Endothelial cell of umbilical vein (primary cell): ENCODE data around the gene SYT2.

ENCODE experiments used
- FOS ChIP-seq: IDR thresholded peaks from 2 replicates; pipeline ENCODE4 v1.6.1; 2011; ENCODE audit warnings: mild to moderate bottlenecking, low read length, moderate library complexity, borderline replicate concordance; ENCODE audit not compliant: insufficient read depth
- POLR2A ChIP-seq: IDR thresholded peaks from 2 replicates; pipeline ENCODE4 v1.6.1; 2012; ENCODE audit warnings: low read depth, mild to moderate bottlenecking, control low read depth, low read length
- POLR2AphosphoS5 ChIP-seq: IDR thresholded peaks from 2 replicates; pipeline ENCODE4 v1.6.1; 2012; ENCODE audit warnings: low read depth, mild to moderate bottlenecking, control low read depth, low read length, moderate library complexity; ENCODE audit not compliant: insufficient read depth
- TF ChIP-seq, protein P1 (sequence below), 2 donors: IDR thresholded peaks; 1 replicate in 1 of 2; 2 replicates in 1 of 2; pipeline ENCODE4 v1.5.1; 2011; ENCODE audit warnings: low read length in 2 of 2, mild to moderate bottlenecking in 2 of 2, moderate library complexity in 2 of 2, control low read depth in 1 of 2, inconsistent platforms in 1 of 2, low read depth in 1 of 2; ENCODE audit not compliant: insufficient read depth in 1 of 2; ENCODE audit errors: extremely low read depth in 1 of 2

DNA sequence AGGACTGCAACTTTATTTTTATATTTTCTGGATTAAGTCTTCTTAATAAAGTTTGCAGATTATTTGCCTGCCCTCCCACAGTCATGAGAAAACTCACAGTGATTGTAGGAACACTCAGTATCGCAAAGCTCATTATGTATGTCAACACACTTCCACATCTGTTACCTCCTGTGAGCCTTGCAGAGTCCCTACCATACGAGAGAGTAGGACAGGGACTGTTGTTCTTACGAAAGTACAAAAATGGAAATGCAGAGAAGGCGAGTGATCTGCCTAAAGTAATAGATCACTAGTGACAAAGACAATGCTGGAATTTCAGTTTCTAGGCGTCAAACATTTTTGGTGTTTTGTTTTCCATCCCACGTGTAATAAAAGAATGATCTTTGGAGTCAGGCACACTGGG lies 131.7 kb downstream of the SYT2 start:
- TF ChIP-seq POLR2A = no peak
- TF ChIP-seq, protein P1, sequence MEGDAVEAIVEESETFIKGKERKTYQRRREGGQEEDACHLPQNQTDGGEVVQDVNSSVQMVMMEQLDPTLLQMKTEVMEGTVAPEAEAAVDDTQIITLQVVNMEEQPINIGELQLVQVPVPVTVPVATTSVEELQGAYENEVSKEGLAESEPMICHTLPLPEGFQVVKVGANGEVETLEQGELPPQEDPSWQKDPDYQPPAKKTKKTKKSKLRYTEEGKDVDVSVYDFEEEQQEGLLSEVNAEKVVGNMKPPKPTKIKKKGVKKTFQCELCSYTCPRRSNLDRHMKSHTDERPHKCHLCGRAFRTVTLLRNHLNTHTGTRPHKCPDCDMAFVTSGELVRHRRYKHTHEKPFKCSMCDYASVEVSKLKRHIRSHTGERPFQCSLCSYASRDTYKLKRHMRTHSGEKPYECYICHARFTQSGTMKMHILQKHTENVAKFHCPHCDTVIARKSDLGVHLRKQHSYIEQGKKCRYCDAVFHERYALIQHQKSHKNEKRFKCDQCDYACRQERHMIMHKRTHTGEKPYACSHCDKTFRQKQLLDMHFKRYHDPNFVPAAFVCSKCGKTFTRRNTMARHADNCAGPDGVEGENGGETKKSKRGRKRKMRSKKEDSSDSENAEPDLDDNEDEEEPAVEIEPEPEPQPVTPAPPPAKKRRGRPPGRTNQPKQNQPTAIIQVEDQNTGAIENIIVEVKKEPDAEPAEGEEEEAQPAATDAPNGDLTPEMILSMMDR (IDR thresholded peaks at IDR 0.05; ENCODE audit: extremely low read depth in 1 of 2, insufficient read depth in 1 of 2, low read depth in 1 of 2, low read length in 2 of 2) = no peak
- TF ChIP-seq POLR2AphosphoS5 = no peak
- no peak for TF ChIP-seq FOS
